NCI-H1417 (cell line): ENCODE results near the gene CFAP97.
"Not testable (repeated sequence)": the region's sequence is repeated elsewhere in the genome, so short reads cannot be mapped to it uniquely, and the experiment has no call there.

ENCODE experiments used
- DNase-seq, 3 experiments: peaks; one replicate each; lab custom pipeline; 2025; lab: John Stamatoyannopoulos, UW

CFAP97 gene

GRCh38 chr4:185201977-185202962 is 1.5 kb downstream of the CFAP97 start:
- DNase-seq: peak in 1 of 3 experiments; percentile 0

DNA sequence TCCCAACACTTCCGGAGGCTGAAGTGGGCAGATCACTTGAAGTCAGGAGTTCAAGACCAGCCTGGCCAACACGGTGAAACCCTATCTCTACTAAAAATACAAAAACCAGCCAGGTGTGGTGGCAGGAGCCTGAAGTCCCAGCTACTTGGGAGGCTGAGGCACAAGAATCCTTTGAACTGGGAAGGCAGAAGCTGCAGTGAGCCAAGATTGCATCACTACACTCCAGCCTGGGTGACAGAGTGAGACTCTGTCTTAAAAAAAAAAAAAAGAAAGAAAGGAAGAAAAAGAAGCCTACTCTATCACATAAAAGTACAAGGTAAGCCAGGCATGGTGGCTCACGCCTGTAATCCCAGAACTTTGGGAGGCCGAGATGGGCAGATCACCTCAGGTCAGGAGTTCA is 5.6 kb downstream of the CFAP97 start:
- DNase-seq: not testable (repeated sequence)

DNA sequence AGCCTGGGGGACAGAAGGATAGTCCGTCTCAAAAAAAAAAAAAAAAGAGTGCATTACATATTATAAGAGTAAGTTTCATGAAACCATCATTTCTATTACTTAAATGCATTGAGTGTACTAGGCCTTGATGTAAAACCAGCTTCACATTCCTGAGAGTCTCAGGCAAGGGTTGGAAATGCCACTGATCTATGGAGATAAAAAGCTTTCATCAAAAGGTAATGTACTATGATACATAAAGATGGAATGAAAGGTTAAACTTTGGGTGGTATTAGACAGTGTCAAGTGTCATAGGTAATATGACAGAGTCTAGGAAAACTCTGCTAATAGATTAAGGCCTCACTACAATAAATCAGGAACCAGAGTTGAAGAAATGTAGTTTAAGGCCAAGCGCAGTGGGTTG is 7.4 kb downstream of the CFAP97 start:
- no peak for DNase-seq

DNA sequence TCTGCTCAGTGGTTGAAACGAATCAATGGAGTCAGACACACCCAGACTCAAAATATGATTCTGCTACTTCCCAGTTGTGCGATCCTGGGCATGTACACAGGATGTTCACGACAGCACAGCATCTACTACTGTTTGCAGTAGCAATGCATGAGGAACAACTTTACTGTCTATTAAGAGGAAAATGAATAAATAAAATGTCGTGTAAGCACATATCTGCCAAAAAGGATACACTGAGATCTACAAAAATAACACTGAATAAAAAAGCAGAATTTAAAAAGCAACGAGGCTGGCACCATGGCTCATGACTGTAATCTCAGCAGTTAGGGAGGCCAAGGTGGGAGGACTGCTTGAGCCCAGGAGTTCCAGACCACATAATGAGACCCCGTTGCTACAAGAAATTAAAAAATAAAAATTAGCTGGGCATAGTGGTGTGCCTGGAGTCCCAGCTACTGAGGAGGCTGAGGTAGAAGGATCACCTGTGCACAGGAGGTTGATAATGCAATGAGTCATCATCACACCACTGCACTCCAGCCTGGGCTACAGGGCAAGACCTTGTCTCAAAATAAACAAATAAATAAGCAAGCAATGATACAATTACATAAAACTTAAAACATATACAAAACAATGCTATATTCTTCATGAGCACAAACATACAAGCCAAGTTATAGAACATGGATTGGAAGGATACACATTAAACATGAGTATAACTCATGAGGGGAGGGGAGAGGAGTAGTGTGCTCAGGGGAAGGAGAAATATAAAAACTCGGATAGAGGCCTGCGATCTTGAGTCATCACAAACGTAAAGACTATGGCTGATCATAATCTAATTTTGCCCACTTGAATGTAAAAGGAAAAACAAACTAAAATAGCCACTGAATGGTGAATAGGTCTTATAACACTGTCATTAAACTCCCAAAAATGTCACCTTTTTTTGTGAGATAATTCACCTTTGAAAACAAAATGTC is 8.6 kb downstream of the CFAP97 start:
- no peak for DNase-seq

GRCh38 chr4:185192059-185192458 is 11.7 kb downstream of the CFAP97 start:
- no peak for DNase-seq

DNA sequence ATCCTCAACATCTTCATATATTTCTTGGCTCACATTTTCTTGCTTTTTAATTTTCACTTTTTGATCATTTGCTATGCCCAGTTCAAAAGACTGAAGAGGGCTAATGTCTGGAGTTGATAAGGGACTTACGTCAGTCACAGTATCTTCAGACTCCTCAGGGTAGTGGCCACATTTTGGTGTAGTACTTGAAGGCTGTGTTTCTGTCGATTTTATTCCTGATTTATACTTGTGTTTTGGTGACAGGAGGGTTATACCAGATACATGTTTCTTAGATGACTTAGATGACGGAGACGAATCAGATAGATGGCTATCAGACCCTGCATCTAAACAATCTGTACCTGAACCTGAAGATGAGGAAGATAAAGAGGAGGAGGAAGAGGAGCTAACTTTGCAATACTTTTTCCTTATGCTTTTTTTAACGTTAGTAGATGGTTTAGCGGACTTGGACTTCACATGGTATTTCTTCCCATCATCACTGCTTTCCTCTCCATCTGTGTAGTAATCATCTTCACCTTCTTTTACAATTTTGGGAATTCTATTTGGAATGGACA is 13.4 kb downstream of the CFAP97 start:
- DNase-seq: no peak

GRCh38 chr4:185189606-185190305 is 14.0 kb downstream of the CFAP97 start:
- no peak for DNase-seq

DNA sequence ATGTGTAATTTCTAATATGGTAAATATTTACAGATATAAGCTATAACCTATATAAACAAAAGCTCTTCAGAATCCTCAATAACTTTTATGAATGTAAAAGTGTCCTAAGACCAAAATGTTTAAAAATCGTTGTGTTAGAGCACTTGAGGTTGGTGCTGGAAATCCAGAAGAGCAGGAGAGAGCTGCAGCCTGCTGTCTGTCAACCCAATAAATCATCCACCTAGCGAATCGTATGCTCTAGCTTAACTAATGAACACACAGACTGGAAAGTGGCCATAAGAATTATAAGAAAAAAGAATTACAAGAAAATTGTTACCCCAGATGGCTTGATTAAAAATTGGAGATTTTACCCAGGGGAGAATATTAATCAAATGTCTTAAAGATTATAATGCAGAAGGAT is 17.0 kb downstream of the CFAP97 start:
- DNase-seq: peak in 1 of 3 experiments; percentile 9

GRCh38 chr4:185183622-185184281 is 20.0 kb downstream of the CFAP97 start:
- peak; percentile 57 to 85 (median 78) for DNase-seq

- no peak for DNase-seq
These were observed 21.6 kb downstream of the CFAP97 start for GRCh38 chr4:185182239-185182638.

DNA sequence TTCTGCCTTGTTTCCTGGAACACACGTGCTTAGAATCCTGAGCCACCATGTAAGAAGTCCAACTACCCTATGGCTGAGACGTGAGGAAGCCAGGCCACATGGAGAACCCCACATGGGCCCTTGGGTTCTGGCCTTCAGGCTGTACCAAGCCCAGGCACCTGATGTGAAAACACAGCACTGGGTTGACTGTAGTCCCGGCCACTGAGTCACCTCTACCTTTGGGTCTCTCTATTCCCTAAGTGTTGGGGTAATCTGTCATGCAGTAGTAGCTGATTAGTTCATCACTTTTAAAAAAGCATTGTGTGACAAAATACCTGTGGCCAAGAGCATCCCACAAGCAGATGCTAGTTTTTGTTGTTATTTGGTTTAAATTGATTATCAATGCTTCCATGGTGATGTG is 24.3 kb downstream of the CFAP97 start:
- DNase-seq: no peak

DNA sequence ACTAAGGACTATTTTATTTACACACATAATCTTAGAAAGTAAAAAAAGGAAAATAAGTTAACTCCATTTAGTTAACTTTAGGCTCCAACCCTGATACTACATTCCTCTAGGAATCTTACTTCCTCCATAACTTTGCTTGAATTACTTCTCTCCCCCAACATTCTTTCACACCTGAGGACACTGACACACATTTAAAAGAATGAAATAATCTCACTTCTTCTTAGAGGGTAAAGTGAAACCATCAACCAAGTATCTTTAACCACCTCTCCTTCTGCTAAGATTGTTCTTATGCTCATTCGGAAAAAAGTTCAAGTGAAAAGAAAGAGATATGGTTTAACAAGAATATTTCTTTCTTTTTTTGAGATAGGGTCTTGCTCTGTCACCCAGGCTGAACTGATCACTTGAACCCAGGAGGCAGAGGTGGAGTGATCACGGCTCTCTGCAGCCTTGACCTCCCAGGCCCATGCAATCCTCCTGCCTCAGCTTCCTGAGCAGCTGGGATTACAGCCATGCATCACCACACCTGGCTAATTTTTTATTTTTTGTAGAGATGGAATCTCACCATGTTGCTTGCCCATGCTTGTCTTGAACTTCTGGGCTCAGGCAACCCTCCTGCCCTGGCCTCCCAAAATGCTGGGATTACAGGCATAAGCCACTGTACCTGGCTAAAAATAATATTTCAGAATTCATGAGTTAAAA is 32.3 kb downstream of the CFAP97 start:
- no peak for DNase-seq

DNA sequence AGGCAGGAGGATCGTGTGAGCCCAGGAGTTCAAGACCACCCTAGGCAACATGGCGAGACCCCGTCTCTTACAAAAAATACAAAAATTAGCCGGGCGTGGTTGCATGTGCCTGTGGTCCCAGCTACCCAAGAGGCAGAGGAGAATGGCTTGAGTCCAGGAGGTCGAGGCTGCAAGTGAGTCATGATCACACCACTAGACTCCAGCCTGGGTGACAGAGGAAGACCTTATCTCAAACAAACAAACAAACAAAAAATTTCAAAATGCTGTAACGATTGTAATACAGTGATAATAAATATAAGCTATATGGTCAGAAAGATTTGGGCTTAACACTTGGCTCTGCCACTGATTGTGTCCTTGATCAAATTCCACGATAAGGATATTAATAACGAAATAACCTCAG is 36.6 kb downstream of the CFAP97 start:
- DNase-seq: no peak

- no peak for DNase-seq
These were observed 38.2 kb downstream of the CFAP97 start for GRCh38 chr4:185165605-185166063.

DNA sequence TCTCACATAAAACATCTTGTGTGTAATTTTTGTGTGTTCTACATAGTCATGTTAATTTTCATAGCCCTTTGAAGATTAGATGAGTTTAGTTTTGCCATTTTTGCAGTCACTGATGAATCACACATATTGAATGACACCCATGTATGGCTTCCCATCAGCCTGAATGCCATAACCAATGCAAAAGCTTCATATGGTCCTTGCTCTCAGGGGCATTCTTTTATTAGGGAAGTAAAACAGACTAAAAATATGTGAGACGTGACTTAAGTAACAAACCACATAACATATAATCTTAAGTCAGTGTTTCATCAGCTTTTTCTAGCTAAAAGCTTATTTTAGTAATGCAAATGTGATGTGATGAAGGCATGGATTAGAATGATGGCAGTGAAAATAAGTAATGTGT is 52.5 kb downstream of the CFAP97 start:
- no peak for DNase-seq

DNA sequence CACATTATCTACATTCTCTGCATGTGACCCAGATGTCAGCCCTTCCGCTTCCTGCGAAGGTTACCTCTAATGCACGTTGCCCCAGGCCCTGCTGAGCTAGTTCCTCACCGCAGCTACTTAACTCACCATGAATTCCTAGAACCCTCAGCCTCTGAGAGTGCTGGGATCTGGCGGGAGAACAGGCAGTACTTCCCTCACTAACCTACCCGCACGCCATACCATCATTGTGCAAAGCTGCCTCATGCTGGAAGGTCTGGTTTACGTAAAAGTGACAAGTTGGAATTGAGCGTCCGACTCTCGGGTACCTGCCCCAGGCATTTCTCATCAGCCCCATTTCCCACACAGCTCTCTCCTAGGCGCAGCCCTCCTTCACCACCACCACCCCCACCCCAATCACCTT is 54.4 kb downstream of the CFAP97 start:
- no peak for DNase-seq

GRCh38 chr4:185145572-185145971 is 58.2 kb downstream of the CFAP97 start:
- DNase-seq: no peak

DNA sequence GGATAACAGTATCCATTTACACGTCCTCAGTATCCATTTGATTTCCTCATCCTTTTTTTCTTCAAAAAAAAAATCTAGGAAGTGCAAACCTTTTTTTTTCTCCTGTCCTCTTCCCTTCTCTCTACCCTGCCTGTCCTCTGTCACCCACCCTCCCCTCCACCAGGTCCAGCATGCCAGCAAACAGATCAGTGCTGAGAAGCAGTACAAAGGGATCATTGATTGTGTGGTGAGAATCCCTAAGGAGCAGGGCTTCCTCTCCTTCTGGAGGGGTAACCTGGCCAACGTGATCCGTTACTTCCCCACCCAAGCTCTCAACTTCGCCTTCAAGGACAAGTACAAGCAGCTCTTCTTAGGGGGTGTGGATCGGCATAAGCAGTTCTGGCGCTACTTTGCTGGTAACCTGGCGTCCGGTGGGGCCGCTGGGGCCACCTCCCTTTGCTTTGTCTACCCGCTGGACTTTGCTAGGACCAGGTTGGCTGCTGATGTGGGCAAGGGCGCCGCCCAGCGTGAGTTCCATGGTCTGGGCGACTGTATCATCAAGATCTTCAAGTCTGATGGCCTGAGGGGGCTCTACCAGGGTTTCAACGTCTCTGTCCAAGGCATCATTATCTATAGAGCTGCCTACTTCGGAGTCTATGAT is 59.1 kb downstream of the CFAP97 start:
- DNase-seq: no peak

- peak in 2 of 3 experiments; percentile 30 to 74 for DNase-seq
These were observed 60.2 kb downstream of the CFAP97 start for GRCh38 chr4:185143601-185143969.
